Omental fat pad (tissue), 4 donors: ENCODE data around the gene CCDC15. TPM values are rescaled to one million over a fixed set of nuclear protein-coding genes. Genes with fewer than 3 reads are reported as not detected.
"Not testable (repeated sequence)": the region's sequence is repeated elsewhere in the genome, so short reads cannot be mapped to it uniquely, and the experiment has no call there.

ENCODE experiments used
- ATAC-seq: fragments of 150-250 bp; one replicate; pipeline ENCODE4 v1.9.1; 2016; ENCODE audit warnings: mild to moderate bottlenecking, moderate library complexity; ENCODE audit not compliant: low FRiP score
- DNase-seq: peaks from one replicate; pipeline ENCODE4 v3.0.0-alpha.2; 2019; ENCODE audit warnings: low spot score
- total RNA-seq, 4 donors: library from RNA; depleted of rRNA; stranded (reverse); fragments of >200 nt; gene quantifications; one replicate each; pipeline ENCODE4 v1.1.0, GENCODE V29; 2016
- TF ChIP-seq, protein P1 (sequence below), 3 donors: fragments of 450-650 bp; IDR thresholded peaks; one replicate each; pipeline ENCODE4 v1.5.1; 2016 to 2017; ENCODE audit warnings: antibody characterized with exemption in 3 of 3, mild to moderate bottlenecking in 3 of 3, moderate library complexity in 2 of 3

CCDC15 gene
- total RNA-seq, 4 donors from 2014 or later: 0.88 to 2.4 (median 1.1) TPM

DNA sequence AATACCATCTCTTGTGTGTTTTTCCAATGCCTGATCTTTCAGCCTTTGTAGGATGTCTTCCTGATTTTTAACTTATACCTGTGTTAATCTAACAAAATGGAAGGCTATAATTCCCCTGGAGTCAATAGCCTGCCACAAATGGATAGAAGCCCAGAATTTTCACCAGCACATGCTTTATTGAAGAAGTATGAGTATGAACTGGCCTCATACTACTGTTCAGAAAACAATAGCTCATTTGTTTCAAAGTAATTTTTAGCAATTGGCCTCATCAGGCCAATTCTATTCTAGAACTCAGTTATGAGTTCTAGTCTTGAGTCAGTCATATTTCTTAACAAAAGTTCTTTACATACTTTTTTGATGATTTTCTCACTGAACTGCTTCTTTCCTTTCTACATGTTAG lies 68.5 kb downstream of the CCDC15 start:
- TF ChIP-seq, protein P1, sequence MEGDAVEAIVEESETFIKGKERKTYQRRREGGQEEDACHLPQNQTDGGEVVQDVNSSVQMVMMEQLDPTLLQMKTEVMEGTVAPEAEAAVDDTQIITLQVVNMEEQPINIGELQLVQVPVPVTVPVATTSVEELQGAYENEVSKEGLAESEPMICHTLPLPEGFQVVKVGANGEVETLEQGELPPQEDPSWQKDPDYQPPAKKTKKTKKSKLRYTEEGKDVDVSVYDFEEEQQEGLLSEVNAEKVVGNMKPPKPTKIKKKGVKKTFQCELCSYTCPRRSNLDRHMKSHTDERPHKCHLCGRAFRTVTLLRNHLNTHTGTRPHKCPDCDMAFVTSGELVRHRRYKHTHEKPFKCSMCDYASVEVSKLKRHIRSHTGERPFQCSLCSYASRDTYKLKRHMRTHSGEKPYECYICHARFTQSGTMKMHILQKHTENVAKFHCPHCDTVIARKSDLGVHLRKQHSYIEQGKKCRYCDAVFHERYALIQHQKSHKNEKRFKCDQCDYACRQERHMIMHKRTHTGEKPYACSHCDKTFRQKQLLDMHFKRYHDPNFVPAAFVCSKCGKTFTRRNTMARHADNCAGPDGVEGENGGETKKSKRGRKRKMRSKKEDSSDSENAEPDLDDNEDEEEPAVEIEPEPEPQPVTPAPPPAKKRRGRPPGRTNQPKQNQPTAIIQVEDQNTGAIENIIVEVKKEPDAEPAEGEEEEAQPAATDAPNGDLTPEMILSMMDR (IDR thresholded peaks at IDR 0.05): no peak
- ATAC-seq (no peak), DNase-seq (no peak)

DNA sequence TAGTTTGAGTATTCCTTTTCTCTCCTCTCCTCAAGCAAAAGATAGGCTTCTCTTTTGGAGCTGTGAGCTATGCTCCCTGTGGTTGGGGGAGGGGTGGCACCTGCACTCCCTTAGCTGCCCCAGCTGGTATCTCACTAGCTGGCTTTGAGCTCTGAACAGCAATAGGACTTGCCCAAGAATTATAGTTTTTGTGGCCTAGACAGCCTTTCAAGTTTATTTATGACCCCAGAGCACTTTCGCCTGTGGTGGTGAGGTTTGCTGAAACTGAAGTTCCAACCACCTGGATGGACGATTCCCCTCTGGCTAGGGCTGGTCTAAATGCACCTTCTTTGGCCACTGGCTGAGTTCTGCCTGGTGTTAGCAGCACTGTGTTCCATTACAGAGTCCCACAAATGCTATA lies 72.0 kb downstream of the CCDC15 start:
- TF ChIP-seq, protein P1 (IDR thresholded peaks at IDR 0.05): no peak
- ATAC-seq: no peak
- DNase-seq: no peak

DNA sequence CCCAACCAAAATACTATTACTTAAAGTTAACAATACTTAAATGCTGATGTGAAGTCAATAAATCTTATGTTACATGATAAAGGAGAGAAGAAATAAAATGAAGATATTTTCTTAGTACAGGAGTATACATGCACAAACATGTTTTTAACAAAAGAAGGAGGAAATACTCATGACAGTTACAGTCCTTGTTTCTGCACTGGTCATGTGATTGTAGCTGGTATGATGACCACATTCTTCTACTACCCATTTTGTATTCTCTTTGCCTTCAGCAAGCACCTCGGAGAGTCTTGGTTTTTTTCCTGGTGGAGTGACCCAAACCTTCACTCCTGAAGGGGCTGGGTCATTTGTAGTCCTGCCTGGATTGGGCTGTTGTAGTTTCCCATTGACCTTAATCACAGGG lies 75.4 kb downstream of the CCDC15 start:
- not testable (repeated sequence) for ATAC-seq, DNase-seq

DNA sequence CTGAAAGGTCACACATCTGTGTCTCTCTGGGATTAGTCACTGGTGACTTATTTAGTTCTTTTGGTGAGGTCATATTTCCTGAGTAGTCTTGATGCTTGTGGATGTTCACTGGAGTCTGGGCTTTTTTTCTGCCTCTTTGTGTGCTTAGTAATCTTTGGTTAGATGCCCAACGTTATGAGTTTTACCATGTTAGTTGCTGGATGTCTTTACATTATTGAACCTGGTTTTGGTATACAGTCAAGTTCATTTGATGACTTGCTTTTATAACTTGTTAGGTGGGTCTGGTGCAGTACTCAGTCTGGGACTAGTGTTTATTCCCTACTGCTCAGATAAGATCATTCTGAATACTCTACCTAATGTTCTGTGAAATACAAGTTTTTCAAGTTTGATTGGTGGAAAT lies 82.9 kb downstream of the CCDC15 start:
- no peak for ATAC-seq
- no peak for DNase-seq
- TF ChIP-seq, protein P1 (IDR thresholded peaks at IDR 0.05): no peak

DNA sequence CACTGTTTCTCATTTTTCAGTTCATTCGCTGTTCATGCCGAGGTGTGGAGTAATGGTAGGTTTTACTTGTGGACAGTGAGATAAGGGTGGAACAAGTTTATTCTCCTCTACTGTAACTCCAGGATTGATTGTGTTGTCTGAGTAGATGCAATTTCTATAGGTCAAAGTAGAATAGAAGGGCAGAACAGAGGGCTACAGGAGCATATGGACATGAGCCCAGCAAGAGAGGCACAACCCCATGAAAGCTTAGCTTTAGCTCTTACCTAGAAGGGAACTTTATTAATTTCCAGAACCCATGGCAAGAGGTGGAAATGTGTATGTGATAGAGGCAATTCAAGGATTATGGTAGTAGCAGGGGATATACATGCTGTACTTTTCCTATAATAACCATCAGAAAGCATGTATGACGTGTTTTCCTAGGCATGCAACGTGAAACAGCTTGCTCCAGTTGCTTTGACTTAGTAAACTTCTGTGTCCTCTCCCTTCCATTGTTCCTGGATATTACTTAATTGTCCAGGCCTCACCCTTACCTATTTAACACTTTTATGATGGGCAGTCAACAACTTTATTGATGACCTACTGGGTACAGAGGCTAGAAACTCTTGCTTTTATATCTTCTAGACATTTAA lies 95.3 kb downstream of the CCDC15 start:
- TF ChIP-seq, protein P1 (IDR thresholded peaks at IDR 0.05): no peak
- DNase-seq: no peak
- ATAC-seq: no peak

DNA sequence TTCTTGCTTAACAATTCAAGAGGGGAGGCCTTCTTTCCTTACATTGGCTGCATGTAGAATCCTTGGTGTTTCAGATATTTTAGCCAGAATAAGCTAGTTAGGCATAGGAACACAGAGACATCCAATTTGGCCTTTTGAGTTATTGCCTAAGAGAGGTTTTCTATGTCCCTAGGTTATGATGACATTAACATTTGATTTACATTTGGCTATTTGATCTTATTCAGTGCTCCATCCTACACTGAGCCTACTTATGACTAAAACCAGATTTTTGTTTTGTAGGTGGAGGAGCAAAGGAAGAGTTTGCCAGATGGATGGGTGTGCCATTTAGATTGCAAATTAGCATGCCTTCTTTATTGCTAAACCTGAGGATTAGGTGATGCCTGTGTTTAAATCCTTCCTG lies 98.0 kb downstream of the CCDC15 start:
- no peak for DNase-seq
- TF ChIP-seq, protein P1 (IDR thresholded peaks at IDR 0.05): no peak
- ATAC-seq: no peak

DNA sequence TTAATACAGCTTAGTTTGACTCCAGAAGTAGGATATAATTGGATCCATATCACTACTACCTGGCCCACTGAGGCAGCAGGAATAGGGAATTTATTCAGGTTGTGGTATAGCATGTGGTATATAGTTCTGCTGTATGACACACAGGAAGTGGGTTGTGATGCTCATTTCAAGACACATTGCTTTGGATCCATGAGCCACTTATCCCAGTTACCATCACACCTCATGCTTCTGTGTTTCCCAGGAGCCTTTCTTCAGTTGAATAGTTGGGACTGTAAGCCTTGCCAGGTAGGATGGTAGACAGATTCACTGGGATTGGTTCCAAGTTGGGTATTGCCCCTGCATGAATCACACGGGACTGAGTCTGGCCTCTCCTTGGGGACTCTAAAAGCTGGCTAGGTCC lies 99.2 kb downstream of the CCDC15 start:
- no peak for DNase-seq
- ATAC-seq: no peak
- TF ChIP-seq, protein P1 (IDR thresholded peaks at IDR 0.05): no peak
